Hypothalamus (tissue), 51 donors: Measurements from ENCODE around the gene NEU4.
"Not testable (repeated sequence)": the region's sequence is repeated elsewhere in the genome, so short reads cannot be mapped to it uniquely, and the experiment has no call there.

Experiments
- DNase-seq, 51 donors: peaks; one replicate each; lab custom pipeline; 2025; lab: John Stamatoyannopoulos, UW

The NEU4 gene

GRCh38 chr2:241811952-241812729, 3.1 kb downstream of the NEU4 start:
- no peak for DNase-seq

DNA sequence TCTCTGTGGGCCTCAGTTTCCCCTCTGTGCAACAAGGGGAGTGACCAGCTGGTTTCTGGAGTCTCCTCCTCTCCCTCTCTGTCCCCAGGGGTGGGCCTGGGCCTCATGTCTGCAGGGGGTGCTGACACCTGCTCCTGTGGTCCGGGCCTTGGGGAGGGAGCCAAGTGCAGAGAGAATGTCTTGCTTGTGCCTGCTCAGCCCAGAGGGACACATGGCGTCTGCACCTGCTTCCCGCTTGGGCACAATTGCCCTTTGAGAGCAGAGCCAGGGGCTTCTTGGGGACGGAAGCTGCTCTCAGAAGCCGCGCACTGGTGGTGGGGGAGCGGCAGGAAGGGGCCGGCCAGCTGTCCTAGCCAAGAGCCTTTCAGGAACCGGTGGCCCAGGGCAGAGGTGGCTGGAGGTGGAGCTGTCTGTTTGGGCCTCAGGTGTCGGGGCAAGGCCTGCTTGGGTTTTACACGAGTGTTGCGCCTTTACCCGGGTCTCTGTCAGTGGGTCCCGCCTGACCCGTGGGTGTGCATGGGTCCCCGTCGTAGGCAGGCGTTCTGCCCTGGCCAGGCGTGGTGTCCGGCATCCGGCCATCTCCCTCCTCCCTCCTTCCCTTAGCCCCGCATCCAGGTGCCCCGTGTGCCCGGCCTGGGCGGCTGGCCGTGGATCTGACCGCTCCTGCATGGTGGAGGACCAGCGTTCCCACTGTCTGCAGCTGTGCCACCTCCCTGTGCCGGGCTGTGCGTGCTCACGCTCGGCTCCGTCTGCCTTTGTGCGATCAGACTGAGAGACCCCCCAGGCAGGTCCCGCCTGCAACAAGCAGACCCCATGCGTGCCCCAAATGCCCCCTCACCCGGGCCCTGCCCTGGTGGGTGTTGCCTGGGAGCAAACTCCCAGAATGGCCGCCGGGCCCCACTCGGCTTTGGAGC, 4.0 kb downstream of the NEU4 start:
- DNase-seq: peak in 26 of 51 donors; percentile 15 to 70 (median 51)

- DNase-seq: no peak
Observed at GRCh38 chr2:241813644-241814392, 4.8 kb downstream of the NEU4 start.

DNA sequence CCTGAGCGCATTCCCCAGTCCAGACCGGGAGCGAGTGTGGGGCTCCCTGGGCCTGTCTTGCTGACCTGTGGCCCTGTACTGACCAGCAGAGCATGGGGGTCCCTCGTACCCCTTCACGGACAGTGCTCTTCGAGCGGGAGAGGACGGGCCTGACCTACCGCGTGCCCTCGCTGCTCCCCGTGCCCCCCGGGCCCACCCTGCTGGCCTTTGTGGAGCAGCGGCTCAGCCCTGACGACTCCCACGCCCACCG, 5.3 kb downstream of the NEU4 start:
- no peak for DNase-seq

- DNase-seq: no peak
Observed at GRCh38 chr2:241814643-241815476, 5.9 kb downstream of the NEU4 start.

GRCh38 chr2:241815477-241816430, 6.8 kb downstream of the NEU4 start:
- no peak for DNase-seq

DNA sequence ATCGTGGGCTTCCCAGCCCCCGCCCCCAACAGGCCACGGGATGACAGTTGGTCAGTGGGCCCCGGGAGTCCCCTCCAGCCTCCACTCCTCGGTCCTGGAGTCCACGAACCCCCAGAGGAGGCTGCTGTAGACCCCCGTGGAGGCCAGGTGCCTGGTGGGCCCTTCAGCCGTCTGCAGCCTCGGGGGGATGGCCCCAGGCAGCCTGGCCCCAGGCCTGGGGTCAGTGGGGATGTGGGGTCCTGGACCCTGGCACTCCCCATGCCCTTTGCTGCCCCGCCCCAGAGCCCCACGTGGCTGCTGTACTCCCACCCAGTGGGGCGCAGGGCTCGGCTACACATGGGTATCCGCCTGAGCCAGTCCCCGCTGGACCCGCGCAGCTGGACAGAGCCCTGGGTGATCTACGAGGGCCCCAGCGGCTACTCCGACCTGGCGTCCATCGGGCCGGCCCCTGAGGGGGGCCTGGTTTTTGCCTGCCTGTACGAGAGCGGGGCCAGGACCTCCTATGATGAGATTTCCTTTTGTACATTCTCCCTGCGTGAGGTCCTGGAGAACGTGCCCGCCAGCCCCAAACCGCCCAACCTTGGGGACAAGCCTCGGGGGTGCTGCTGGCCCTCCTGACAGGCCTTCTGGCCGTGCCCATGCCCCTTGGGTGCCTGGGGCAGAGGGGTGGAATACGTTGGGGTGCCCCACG, 7.6 kb downstream of the NEU4 start:
- DNase-seq: no peak

GRCh38 chr2:241817126-241817820, 8.3 kb downstream of the NEU4 start:
- no peak for DNase-seq

DNA sequence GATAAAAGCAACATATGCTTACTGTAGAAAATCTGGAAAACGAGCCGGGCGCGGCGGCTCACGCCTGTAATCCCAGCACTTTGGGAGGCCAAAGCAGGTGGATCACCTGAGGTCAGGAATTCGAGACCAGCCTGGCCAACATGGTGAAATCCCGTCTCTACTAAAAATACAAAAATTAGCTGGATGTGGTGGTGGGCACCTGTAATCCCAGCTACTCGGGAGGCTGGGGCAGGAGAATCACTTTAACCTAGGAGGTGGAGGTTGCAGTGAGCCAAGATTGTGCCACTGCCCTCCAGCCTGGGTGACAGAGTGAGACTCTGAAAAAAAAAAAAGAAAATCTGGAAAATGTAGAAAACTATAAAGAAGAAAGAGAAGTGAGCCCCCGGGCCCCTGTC, 8.8 kb downstream of the NEU4 start:
- DNase-seq: not testable (repeated sequence)

DNA sequence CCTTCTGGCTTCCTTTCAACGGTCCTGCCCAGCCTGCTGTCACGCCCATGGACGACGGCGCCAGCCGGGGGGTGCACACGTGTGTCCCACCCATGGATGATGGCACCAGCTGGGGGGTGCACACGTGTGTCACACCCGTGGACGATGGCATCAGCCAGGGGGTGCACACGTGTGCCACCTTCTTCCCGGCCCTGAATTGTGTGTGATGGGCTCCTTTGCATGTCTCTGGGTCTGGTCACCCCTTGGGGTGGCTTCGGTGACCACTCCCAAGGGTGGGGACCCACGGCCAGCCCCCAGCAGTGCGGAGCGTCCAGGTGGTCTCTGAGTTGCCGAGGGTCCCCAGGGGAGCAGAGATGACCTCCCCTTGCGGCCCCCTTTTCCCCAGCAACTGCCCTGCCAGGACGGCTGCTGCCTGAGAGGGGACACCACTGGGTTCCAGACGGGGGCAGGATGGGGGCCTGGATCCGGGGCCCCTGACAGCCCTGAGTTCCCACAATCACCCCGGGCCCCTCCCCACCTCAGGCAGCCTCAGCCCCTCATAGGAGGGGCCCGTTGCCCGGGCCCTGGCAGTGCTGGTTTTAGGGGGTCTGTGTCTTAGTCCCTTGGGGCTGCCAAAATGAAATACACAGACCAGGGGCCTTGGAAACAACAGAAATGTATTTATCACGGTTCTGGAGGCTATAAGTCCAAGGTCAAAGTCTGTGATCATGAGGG, 9.4 kb downstream of the NEU4 start:
- no peak for DNase-seq

- no peak for DNase-seq
Observed at GRCh38 chr2:241818943-241819270, 9.9 kb downstream of the NEU4 start.

DNA sequence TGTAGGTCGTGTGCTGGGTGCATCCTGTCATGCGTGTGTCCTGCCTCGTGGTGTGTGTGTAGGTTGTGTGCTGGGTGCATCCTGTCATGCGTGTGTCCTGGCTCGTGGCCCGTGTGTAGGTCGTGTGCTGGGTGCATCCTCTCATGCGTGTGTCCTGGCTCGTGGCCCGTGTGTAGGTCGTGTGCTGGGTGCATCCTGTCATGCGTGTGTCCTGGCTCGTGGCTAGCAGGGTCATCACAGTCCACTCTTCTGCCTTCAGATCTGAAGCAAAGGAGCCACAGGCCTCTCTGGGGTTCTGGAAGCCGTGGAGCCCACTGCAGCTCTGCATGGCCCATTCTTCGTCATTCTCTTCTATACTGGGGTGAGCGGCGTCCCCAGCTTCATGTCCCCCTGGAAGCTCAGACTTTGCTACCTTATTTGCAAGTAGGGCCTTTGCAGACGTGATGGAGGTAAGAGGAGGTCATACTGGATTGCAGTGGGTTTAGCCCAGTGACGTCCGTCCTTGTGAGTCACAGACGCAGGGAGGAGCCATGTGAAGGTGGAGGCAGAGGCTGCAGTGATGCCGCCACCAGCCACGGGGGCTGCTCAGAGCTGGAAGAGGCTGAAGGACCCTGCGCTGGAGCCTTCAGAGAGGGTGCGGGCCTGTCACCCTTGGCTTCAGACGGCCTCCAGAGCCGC, 11.1 kb downstream of the NEU4 start:
- DNase-seq: not testable (repeated sequence)

DNA sequence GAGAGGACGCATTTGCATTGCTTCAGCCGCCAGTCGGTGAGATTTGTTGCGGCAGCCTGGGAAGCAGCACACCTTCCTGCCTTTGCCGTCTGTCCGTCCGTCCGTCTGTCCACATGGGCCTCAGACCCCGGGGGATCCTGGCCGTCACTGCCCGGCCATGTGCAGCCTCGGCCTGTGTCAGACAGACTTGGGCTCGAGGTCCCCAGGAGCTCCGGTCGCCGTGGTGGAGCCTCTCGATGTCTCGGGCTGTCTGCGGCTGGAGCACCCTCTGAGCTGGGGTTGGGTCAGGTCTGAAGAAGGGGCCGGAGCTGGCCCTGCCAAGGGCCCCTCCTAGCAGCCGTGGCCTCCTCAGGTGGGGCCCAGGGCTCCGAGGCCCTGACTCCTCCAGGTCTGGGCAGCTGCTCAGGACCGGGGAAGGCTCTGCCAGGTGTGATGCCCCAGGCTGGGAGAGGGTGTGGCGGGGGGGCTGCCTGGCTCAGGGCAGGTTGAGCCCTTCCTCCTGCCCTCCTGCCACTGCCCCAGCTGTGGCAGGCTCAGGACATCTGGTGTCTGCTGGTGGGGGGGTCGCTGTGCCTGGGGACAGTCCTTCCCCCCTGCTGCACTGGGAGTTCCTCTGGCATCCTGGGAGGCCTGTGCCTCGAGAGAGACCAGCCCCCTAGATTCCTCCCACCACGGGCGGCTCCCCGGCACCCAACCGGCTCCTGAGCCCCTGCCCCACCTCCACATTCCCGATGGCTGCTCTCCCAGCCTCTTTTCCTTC, 11.8 kb downstream of the NEU4 start:
- DNase-seq: no peak

DNA sequence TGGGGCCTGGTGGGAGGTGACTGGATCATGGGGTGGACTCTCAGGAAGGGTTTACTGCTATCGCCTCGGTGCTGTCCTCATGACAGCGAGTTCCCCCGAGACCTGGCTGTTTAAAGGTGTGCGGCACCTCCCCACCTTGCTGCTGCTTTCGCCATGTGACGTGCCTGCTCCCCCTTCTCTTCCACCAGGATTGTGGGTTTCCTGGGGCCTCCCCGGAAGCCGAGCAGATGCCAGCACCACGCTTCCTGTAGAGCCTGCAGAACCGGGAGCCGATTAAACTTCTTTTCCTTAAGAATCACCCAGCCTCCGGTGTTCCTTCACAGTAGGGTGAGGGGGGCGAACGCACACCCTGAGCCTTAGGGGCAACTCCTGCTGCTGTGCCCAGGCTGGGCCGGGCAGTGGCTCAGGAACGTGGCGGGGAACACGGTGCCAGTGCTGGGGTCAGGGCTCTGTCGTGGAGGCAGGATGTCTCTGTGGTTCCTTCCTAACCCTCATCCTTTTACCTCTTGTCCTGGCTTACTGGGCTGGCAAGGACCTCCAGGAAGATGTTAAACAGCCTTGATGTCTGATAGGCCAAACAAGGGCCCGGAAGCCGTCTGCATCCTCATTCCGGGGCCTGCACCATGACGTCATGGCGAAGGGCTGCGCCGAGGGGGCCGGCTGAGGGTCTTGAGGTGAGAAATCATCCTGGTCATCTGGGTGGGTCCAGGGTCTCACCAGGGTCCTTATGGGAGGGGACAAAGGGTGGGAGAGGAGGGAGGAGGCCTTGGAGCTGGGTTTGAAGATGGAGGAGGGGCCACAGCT, 12.7 kb downstream of the NEU4 start:
- no peak for DNase-seq

- no peak for DNase-seq
Observed at GRCh38 chr2:241822264-241822623, 13.3 kb downstream of the NEU4 start.
